Activated naive CD8-positive, alpha-beta T cell treated with anti-CD3 and anti-CD28 coated beads, Interleukin-2, amount 10 ng/mL, durations not matched to agents 7 days and 5 days (primary cell): Measurements from ENCODE around the gene CCNI. TPM values are rescaled to one million over a fixed set of nuclear protein-coding genes. Genes with fewer than 3 reads are reported as not detected.
"Not testable (repeated sequence)": the region's sequence is repeated elsewhere in the genome, so short reads cannot be mapped to it uniquely, and the experiment has no call there.

Experiments used
- ATAC-seq: fragments of 150-1000 bp; cut with Tn5 transposase; one replicate; pipeline ENCODE4 v1.10.0; 2021; ENCODE audit warnings: low read depth, moderate library complexity
- POLR2A ChIA-PET: fragments of 350-600 bp; sonication (Branson Sonifier 250); formaldehyde crosslinking; loops from one replicate; lab custom pipeline; 2021; ENCODE audit warnings: antibody characterized with exemption; lab: Charles Lee
- DNase-seq: peaks from one replicate; pipeline ENCODE4 v3.0.0; 2021
- H3K27ac Mint-ChIP-seq: one replicate; pipeline ENCODE4 v1.8.0; 2022; ENCODE audit warnings: mild to moderate bottlenecking, mixed read lengths
- H3K27me3 Mint-ChIP-seq: one replicate; pipeline ENCODE4 v1.8.0; 2022; ENCODE audit warnings: mild to moderate bottlenecking, moderate library complexity, mixed read lengths
- H3K36me3 Mint-ChIP-seq: one replicate; pipeline ENCODE4 v1.8.0; 2021; ENCODE audit warnings: mild to moderate bottlenecking, mixed read lengths
- H3K4me1 Mint-ChIP-seq: one replicate; pipeline ENCODE4 v1.8.0; 2021; ENCODE audit warnings: mixed read lengths
- H3K4me3 Mint-ChIP-seq: one replicate; pipeline ENCODE4 v1.8.0; 2022; ENCODE audit warnings: mild to moderate bottlenecking, moderate library complexity, mixed read lengths
- H3K9me3 Mint-ChIP-seq: one replicate; pipeline ENCODE4 v1.8.0; 2021; ENCODE audit warnings: mixed read lengths
- total RNA-seq, 2 experiments: library from RNA; stranded (reverse); gene quantifications; one replicate each; pipeline ENCODE4 v1.2.3, GENCODE V29; 2021

The CCNI gene
- total RNA-seq, 2 experiments from 2014 or later: 243 to 244 TPM

DNA sequence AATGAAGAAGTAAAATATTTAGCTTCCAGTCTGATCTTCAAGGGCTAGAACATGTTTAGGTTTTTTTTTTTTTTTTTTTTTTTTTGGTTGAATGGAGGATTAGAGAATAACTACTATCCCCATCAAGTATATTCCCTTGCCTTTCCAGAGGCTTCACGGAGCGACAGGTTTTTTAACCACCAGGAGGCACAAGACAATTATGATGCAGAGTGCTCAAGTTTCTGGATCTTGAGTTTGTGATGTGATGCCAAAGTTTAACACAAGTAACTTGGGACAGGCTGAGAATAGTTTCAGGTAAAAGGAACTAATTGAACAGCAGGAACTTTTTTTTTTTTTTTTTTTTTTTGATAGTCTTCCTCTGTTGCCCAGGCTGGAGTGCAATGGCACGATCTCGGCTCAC is 30.3 kb downstream of the CCNI start:
- no peaks in the 10 kb centered on the region for H3K9me3 Mint-ChIP-seq
- H3K36me3 Mint-ChIP-seq: peaks cover 6% of the 10 kb centered on the region
- POLR2A ChIA-PET: interaction anchor here (0.6 to 1.3 kb wide), 4 partner anchors 20 to 109 kb away, joined by 3 to 4 read pairs (median 4); partner anchors contain the start of gene SEPTIN11
- no peak overlapping the region for H3K4me3 Mint-ChIP-seq
- ATAC-seq: no peak
- H3K27me3 Mint-ChIP-seq: no peaks in the 10 kb centered on the region
- H3K4me1 Mint-ChIP-seq: peaks cover 3% of the 10 kb centered on the region
- no peak overlapping the region for H3K27ac Mint-ChIP-seq
- no peak for DNase-seq

DNA sequence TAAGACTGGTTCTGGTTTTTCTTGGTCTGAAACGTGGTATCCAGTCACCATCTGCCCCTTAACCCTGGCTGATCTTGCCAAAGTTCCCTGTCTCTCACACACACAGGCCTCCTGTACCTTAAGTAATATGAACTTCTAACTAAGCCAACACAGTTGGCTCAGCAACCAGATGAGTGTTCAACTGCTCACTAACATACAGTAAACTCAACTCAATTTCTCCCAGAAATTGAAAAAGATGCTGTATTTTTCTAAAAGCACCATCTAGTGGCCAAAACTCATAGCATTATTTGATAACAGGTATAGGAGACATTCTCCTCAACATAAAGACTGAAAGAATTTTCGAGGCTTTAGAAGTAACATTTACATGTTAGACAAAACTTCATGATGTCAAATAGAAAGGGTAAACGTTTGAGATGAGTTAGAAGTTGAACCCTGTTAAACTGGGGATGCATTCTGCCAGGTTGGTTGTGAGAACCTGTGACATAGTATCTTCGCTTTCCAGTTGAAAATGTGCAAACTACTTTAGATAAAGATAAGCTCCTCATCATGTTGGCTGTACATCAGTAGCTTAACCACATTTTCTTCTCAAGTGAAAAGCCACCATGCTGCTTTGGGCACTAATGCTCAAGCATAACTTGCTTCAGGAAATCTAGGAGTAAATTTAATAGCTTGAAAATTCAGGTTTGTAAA is 31.2 kb downstream of the CCNI start:
- DNase-seq (no peak), ATAC-seq (peak; percentile 34)
- peaks cover 3% of the 10 kb centered on the region for H3K4me1 Mint-ChIP-seq
- no peak overlapping the region for H3K4me3 Mint-ChIP-seq
- peaks cover 11% of the 10 kb centered on the region for H3K36me3 Mint-ChIP-seq
- no peaks in the 10 kb centered on the region for H3K9me3 Mint-ChIP-seq
- POLR2A ChIA-PET: interaction anchor here (0.6 to 1.3 kb wide), 3 partner anchors 13 to 95 kb away, joined by 3 to 4 read pairs (median 3); partner anchors contain the start of gene SEPTIN11
- no peak overlapping the region for H3K27ac Mint-ChIP-seq
- H3K27me3 Mint-ChIP-seq: no peaks in the 10 kb centered on the region

DNA sequence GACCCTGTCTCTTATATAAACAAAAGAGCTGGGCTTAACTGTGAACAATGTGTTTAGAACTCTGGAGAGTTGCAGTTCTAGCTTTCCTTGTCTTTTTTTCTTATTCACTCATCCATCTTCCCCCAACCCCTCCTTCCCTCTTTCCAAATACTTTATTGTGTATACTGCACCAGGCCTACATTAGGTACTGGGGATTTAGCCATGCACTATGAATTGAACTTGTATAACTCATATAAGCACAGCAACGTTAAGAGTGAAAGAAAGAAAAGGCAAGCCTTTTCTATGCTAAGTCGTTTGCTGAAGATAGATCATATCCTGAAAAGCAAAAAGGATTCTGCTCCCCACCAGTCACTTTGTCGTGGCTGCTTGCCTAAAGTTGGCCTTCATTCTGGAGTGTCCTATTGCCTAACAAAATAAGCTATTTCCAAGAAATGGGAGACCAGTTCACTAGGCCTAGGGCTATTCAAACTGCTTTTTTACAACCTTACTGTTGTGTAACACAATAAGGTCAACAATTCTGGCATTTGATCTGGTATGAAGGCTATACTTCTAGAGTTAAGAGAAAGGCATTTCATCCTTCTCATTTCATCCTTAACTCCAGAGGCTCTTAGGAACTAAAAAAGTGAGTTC is 32.2 kb downstream of the CCNI start:
- Mint-ChIP-seq H3K27ac (no peak overlapping the region), H3K4me3 (no peak overlapping the region), H3K27me3 (no peaks in the 10 kb centered on the region), H3K9me3 (no peaks in the 10 kb centered on the region), H3K4me1 (peaks cover 3% of the 10 kb centered on the region), H3K36me3 (peaks cover 15% of the 10 kb centered on the region)
- POLR2A ChIA-PET: interaction anchor here (0.7 to 0.9 kb wide), 2 partner anchors 19 to 24 kb away, joined by 3 to 5 read pairs; no protein-coding TSS in a partner anchor
- DNase-seq (no peak), ATAC-seq (no peak)

DNA sequence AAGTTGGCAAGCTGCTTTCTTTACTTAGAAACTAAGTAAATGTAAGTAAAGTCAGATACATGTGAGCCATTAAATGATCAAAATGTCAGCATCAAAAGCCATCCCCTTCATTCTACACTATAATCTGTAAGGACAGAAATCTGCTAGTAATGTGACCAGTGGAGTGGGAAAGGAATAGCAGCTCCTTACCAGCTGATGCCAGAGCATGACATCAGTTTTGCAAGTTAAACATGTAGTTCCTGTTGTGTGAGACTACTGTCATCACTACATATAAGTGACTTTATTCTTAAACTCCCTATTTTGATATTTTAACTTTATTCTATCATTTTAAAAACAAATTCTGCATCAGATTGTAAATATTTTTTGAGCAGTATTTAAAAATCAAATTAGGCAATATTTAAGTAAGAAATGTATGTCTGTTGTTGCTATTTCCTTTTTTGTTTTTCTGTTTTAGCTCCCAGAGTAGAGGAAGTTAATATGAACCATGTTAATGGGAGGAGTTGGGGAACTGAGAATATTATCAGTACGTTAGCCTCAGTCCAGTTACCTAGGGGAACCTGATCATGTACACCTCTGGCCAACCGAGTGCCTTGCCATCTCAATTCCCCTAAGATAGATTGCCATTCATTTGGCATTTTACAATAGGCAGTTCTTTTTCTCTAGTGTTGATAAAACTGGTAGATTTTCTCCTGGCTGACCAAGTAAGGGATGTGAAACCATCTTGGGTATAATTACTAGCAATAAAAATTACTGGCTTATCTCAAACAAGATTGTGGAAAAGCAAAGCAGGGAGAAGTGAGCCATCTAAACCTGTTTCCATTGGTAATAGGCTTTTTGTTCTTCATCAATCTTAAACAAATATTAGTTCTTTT is 34.7 kb downstream of the CCNI start:
- H3K9me3 Mint-ChIP-seq: no peaks in the 10 kb centered on the region
- no peak for ATAC-seq
- POLR2A ChIA-PET: no interaction called here
- H3K4me1 Mint-ChIP-seq: peaks cover 3% of the 10 kb centered on the region
- no peak overlapping the region for H3K4me3 Mint-ChIP-seq
- no peaks in the 10 kb centered on the region for H3K27me3 Mint-ChIP-seq
- peaks cover 21% of the 10 kb centered on the region for H3K36me3 Mint-ChIP-seq
- DNase-seq: no peak
- no peak overlapping the region for H3K27ac Mint-ChIP-seq

DNA sequence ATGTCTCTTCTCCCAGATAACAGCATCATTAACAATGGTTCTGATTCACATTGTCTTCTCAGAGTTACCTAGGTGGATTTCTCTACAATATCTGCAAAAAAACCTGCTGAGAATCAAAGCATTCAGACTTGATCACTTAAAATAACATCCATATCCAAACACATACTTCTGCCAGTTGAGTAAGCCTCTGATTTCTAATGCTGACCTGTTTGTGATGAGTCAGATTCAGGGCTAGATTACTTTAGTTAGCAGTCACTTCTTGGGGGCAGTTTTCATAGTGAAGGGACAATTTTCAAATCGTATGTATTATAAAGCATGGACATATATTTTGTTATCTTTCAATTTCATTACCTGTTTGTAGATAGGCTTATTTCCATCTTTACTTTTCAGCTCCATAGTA is 35.5 kb downstream of the CCNI start:
- peaks cover 27% of the 10 kb centered on the region for H3K36me3 Mint-ChIP-seq
- DNase-seq (no peak), ATAC-seq (no peak)
- H3K9me3 Mint-ChIP-seq: no peaks in the 10 kb centered on the region
- no peaks in the 10 kb centered on the region for H3K27me3 Mint-ChIP-seq
- H3K4me3 Mint-ChIP-seq: no peak overlapping the region
- H3K27ac Mint-ChIP-seq: no peak overlapping the region
- H3K4me1 Mint-ChIP-seq: peaks cover 3% of the 10 kb centered on the region
- POLR2A ChIA-PET: no interaction called here

- Mint-ChIP-seq H3K4me1 (peaks cover 3% of the 10 kb centered on the region), H3K4me3 (no peak overlapping the region), H3K36me3 (peaks cover 31% of the 10 kb centered on the region), H3K9me3 (no peaks in the 10 kb centered on the region), H3K27ac (no peak overlapping the region), H3K27me3 (no peaks in the 10 kb centered on the region)
- DNase-seq: no peak
- no peak for ATAC-seq
- POLR2A ChIA-PET: no interaction called here
These were observed 36.0 kb downstream of the CCNI start for GRCh38 chr4:77039796-77040195.

GRCh38 chr4:77037736-77038135 is 38.1 kb downstream of the CCNI start:
- POLR2A ChIA-PET: no interaction called here
- no peak overlapping the region for H3K4me3 Mint-ChIP-seq
- no peak for ATAC-seq
- H3K36me3 Mint-ChIP-seq: peaks cover 32% of the 10 kb centered on the region
- H3K4me1 Mint-ChIP-seq: peaks cover 2% of the 10 kb centered on the region
- no peak for DNase-seq
- H3K27me3 Mint-ChIP-seq: no peaks in the 10 kb centered on the region
- H3K9me3 Mint-ChIP-seq: no peaks in the 10 kb centered on the region
- no peak overlapping the region for H3K27ac Mint-ChIP-seq

- H3K27me3 Mint-ChIP-seq, POLR2A ChIA-PET, H3K4me3 Mint-ChIP-seq, DNase-seq, H3K4me1 Mint-ChIP-seq, H3K9me3 Mint-ChIP-seq, H3K27ac Mint-ChIP-seq, ATAC-seq: not testable (repeated sequence)
- peaks cover 36% of the 10 kb centered on the region for H3K36me3 Mint-ChIP-seq
These were observed 38.6 kb downstream of the CCNI start for GRCh38 chr4:77037168-77037567.

DNA sequence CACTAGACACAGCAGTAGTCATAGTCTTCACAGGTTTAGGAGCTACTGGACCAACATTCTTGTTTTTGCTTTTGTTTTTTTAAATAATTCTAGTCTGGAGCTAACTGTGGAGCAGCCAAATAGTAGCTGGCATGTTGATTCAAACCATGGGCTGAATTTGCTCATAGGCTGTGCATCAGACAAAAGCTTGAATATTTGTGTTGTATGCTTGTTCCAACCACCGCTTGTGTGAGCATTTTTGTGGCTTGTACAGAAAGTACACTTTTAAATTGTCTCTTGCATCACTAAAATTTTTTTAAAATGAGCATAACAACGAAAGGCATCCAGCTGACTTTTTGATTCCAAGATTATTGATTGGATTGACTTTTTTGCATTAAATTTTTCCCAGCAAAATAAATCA is 39.6 kb downstream of the CCNI start:
- H3K9me3 Mint-ChIP-seq: no peaks in the 10 kb centered on the region
- H3K27ac Mint-ChIP-seq: no peak overlapping the region
- H3K4me3 Mint-ChIP-seq: no peak overlapping the region
- ATAC-seq (no peak), DNase-seq (no peak)
- H3K4me1 Mint-ChIP-seq: peaks cover 15% of the 10 kb centered on the region
- peaks cover 38% of the 10 kb centered on the region for H3K36me3 Mint-ChIP-seq
- POLR2A ChIA-PET: interaction anchor here (0.7 kb wide), 1 partner anchor 43 kb away, joined by 4 read pairs; no protein-coding TSS in a partner anchor
- H3K27me3 Mint-ChIP-seq: no peaks in the 10 kb centered on the region

- ATAC-seq (no peak), DNase-seq (no peak)
- Mint-ChIP-seq H3K9me3 (no peaks in the 10 kb centered on the region), H3K4me3 (no peak overlapping the region), H3K36me3 (peaks cover 41% of the 10 kb centered on the region), H3K4me1 (peaks cover 19% of the 10 kb centered on the region), H3K27me3 (no peaks in the 10 kb centered on the region), H3K27ac (no peak overlapping the region)
- POLR2A ChIA-PET: no interaction called here
These were observed 40.6 kb downstream of the CCNI start for GRCh38 chr4:77035153-77035552.

DNA sequence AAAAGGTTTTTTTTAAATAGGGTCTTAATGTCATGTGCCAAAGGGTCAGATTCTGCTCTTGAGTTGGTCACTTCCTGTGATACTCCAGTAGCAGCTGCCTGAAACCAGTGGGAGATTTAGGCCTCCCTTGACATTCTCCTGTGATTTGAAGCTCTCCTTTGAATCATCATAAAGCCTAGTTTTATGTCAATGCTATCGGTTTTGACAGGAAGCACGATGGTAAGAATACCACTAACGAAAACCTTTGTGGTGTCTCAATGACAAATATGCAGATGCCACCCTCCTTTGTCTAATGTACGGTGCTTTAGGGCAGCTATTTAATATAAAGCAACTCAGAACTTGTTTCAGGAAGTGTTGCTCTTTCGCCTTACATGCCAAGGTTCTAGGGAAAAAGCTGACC is 44.2 kb downstream of the CCNI start:
- POLR2A ChIA-PET: interaction anchor here (0.9 to 1.5 kb wide), 6 partner anchors 13 to 82 kb away, joined by 3 to 5 read pairs (median 4); partner anchors contain the start of gene SEPTIN11
- H3K9me3 Mint-ChIP-seq: no peaks in the 10 kb centered on the region
- DNase-seq (no peak), ATAC-seq (peak; percentile 87)
- peak overlapping the region; percentile 24 for H3K4me3 Mint-ChIP-seq
- H3K27ac Mint-ChIP-seq: peak overlapping the region; percentile 48
- no peaks in the 10 kb centered on the region for H3K27me3 Mint-ChIP-seq
- H3K36me3 Mint-ChIP-seq: peaks cover 36% of the 10 kb centered on the region
- H3K4me1 Mint-ChIP-seq: peaks cover 33% of the 10 kb centered on the region

- DNase-seq, H3K27ac Mint-ChIP-seq, H3K4me3 Mint-ChIP-seq, ATAC-seq, H3K27me3 Mint-ChIP-seq, H3K9me3 Mint-ChIP-seq, POLR2A ChIA-PET: not testable (repeated sequence)
- peaks cover 35% of the 10 kb centered on the region for H3K36me3 Mint-ChIP-seq
- peaks cover 44% of the 10 kb centered on the region for H3K4me1 Mint-ChIP-seq
These were observed 46.0 kb downstream of the CCNI start for GRCh38 chr4:77029757-77030156.

GRCh38 chr4:77028246-77028645 is 47.5 kb downstream of the CCNI start:
- H3K36me3 Mint-ChIP-seq: peaks cover 40% of the 10 kb centered on the region
- no peak for ATAC-seq
- DNase-seq: no peak
- no peak overlapping the region for H3K4me3 Mint-ChIP-seq
- no peaks in the 10 kb centered on the region for H3K9me3 Mint-ChIP-seq
- peaks cover 45% of the 10 kb centered on the region for H3K4me1 Mint-ChIP-seq
- POLR2A ChIA-PET: no interaction called here
- H3K27me3 Mint-ChIP-seq: no peaks in the 10 kb centered on the region
- peak overlapping the region; percentile 3 for H3K27ac Mint-ChIP-seq
